GM12892 (cell line): ENCODE measurements around the gene BLACAT1.

Source experiments
- POLR2AphosphoS5 ChIP-seq: IDR thresholded peaks from 2 replicates; pipeline ENCODE4 v1.6.1; 2011; ENCODE audit warnings: low read depth, low read length, control low read depth
- TAF1 ChIP-seq: IDR thresholded peaks from 2 replicates; pipeline ENCODE4 v1.6.1; 2011; ENCODE audit warnings: low read depth, mild to moderate bottlenecking, control low read depth, low read length, borderline replicate concordance

- TF ChIP-seq POLR2AphosphoS5 (no peak), TAF1 (no peak)
Measured at GRCh38 chr1:205423814-205424399, 31.9 kb downstream of the BLACAT1 start.
